ENCODE measurements around the gene PROM1. TPM values are rescaled to one million over a fixed set of nuclear protein-coding genes. Genes with fewer than 3 reads are reported as not detected.

The PROM1 gene
- total RNA-seq, 1 experiment from 2014 or later: 65.1 TPM

GRCh38 chr4:15983610-15984009, 100.2 kb downstream of the PROM1 start:
- peaks cover 84% of the 10 kb centered on the region for H3K36me3 Mint-ChIP-seq
- no peak overlapping the region for H3K27ac Mint-ChIP-seq
- POLR2A ChIA-PET: no interaction called here
- CTCF ChIA-PET: no interaction called here
- H3K4me1 Mint-ChIP-seq: peaks cover 5% of the 10 kb centered on the region
- H3K27me3 Mint-ChIP-seq (ENCODE audit: low read depth): no peaks in the 10 kb centered on the region
- peaks cover 3% of the 10 kb centered on the region; the same call in 1 of the 2 replicates for H3K9me3 Mint-ChIP-seq
- ATAC-seq: no peak
- H3K4me3 Mint-ChIP-seq: no peak overlapping the region
- no peak for DNase-seq (ENCODE audit: low spot score)
- TF ChIP-seq NFATC4 (CRISPR knock-in tag; IDR thresholded peaks at IDR 0.05) (no peak), FOXP4 (CRISPR knock-in tag; IDR thresholded peaks at IDR 0.05) (no peak), AFF4 (CRISPR knock-in tag; IDR thresholded peaks at IDR 0.05; ENCODE audit: borderline replicate concordance) (no peak), ZNF263 (CRISPR knock-in tag; IDR thresholded peaks at IDR 0.05; ENCODE audit: low read depth) (no peak), HMGXB4 (CRISPR knock-in tag; IDR thresholded peaks at IDR 0.05) (no peak), JUN (CRISPR knock-in tag; IDR thresholded peaks at IDR 0.05) (no peak), JAZF1 (CRISPR knock-in tag; IDR thresholded peaks at IDR 0.05) (no peak), ZNF121 (CRISPR knock-in tag; IDR thresholded peaks at IDR 0.05) (no peak), ZNF232 (CRISPR knock-in tag; IDR thresholded peaks at IDR 0.05) (no peak)

GRCh38 chr4:15982842-15983524, 100.8 kb downstream of the PROM1 start:
- ChIA-PET POLR2A (no interaction called here), CTCF (no interaction called here)
- Mint-ChIP-seq H3K36me3 (peaks cover 84% of the 10 kb centered on the region), H3K9me3 (peaks cover 3% of the 10 kb centered on the region; the same call in 1 of the 2 replicates), H3K4me1 (peaks cover 5% of the 10 kb centered on the region), H3K27me3 (ENCODE audit: low read depth) (no peaks in the 10 kb centered on the region), H3K27ac (0 out of 2 replicates have a peak overlapping the region, but pooled peaks have one; percentile 7), H3K4me3 (no peak overlapping the region)
- no peak for ATAC-seq
- DNase-seq (ENCODE audit: low spot score): no peak
- TF ChIP-seq CREM (CRISPR knock-in tag; IDR thresholded peaks at IDR 0.05): no peak

- H3K4me1 Mint-ChIP-seq: peaks cover 5% of the 10 kb centered on the region
- peaks cover 3% of the 10 kb centered on the region; the same call in 1 of the 2 replicates for H3K9me3 Mint-ChIP-seq
- ChIA-PET CTCF (interaction anchor here (0.8 to 1.8 kb wide), 6 partner anchors 13 to 288 kb away, joined by 3 to 15 read pairs (median 4); partner anchors contain the start of gene FGFBP2), POLR2A (interaction anchor here (0.6 kb wide), 1 partner anchor 554 kb away, joined by 3 read pairs; no protein-coding TSS in a partner anchor)
- H3K27me3 Mint-ChIP-seq (ENCODE audit: low read depth): no peaks in the 10 kb centered on the region
- DNase-seq (ENCODE audit: low spot score) (peak; percentile 27), ATAC-seq (peak; percentile 88)
- H3K27ac Mint-ChIP-seq: no peak overlapping the region
- H3K4me3 Mint-ChIP-seq: no peak overlapping the region
- peaks cover 28% of the 10 kb centered on the region for H3K36me3 Mint-ChIP-seq
- TF ChIP-seq GTF2I (CRISPR knock-in tag; conservative IDR thresholded peaks at IDR 0.05): no peak
- TF ChIP-seq AR (CRISPR knock-in tag; IDR thresholded peaks at IDR 0.05): no peak
- no peak for TF ChIP-seq RELA (CRISPR knock-in tag; IDR thresholded peaks at IDR 0.05; ENCODE audit: borderline replicate concordance)
- TF ChIP-seq ZBTB43 (CRISPR knock-in tag; IDR thresholded peaks at IDR 0.05): no peak
- TF ChIP-seq ATF6 (CRISPR knock-in tag; IDR thresholded peaks at IDR 0.05): no peak
Observed at GRCh38 chr4:15976456-15977447, 107.1 kb downstream of the PROM1 start.
